Thyroid gland (tissue), 4 donors: ENCODE data around the gene ATRNL1.
A peak's percentile ranks its signal among the peaks of the same experiment; 100 is the strongest.

Experiments used
- CTCF ChIP-seq, 6 experiments: fragments of 200-600 bp in 3 of 6; fragments of 450-650 bp in 3 of 6; sonication (generic) in 3 of 6; IDR thresholded peaks; one replicate each; pipeline ENCODE4 v1.5.1; 2016 to 2019; ENCODE audit warnings: antibody characterized with exemption in 6 of 6, mild to moderate bottlenecking in 2 of 6, inconsistent platforms in 1 of 6, moderate library complexity in 1 of 6
- POLR2A ChIP-seq, 2 donors: fragments of 450-650 bp; IDR thresholded peaks; one replicate each; pipeline ENCODE4 v1.6.1; 2017; ENCODE audit warnings: antibody characterized with exemption in 2 of 2, mild to moderate bottlenecking in 2 of 2, moderate library complexity in 1 of 2

GRCh38 chr10:115093776-115094408 lies 727 bp downstream of the ATRNL1 start:
- no peak for TF ChIP-seq POLR2A (IDR thresholded peaks at IDR 0.05)
- peak in 1 of 6 experiments; percentile 16 for TF ChIP-seq CTCF (IDR thresholded peaks at IDR 0.05)
